HG02763 (cell line): ENCODE measurements around the gene FOXO6.

Experiments used
- ATAC-seq: cut with Tn5 transposase; IDR thresholded peaks from one replicate; pipeline ENCODE4 v1.9.1; 2021; ENCODE audit warnings: mild to moderate bottlenecking, moderate library complexity; ENCODE audit not compliant: unreplicated experiment

The FOXO6 gene

DNA sequence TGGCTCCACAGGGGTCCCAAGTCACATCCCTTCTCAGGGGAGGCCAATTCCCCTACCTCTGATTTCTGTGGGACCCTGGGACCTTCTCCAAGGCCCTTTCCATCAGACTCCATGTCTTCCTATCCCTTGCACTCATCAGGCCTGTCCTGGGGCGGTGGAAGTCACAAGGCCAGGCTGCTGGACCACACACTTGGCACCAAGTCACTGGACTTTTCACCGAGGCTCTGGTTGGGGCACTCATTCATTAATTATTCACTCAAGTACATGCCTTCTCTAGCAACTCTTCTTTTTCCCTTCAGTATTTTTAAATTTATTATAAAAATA, 11.2 kb upstream of the FOXO6 start:
- no peak for ATAC-seq

DNA sequence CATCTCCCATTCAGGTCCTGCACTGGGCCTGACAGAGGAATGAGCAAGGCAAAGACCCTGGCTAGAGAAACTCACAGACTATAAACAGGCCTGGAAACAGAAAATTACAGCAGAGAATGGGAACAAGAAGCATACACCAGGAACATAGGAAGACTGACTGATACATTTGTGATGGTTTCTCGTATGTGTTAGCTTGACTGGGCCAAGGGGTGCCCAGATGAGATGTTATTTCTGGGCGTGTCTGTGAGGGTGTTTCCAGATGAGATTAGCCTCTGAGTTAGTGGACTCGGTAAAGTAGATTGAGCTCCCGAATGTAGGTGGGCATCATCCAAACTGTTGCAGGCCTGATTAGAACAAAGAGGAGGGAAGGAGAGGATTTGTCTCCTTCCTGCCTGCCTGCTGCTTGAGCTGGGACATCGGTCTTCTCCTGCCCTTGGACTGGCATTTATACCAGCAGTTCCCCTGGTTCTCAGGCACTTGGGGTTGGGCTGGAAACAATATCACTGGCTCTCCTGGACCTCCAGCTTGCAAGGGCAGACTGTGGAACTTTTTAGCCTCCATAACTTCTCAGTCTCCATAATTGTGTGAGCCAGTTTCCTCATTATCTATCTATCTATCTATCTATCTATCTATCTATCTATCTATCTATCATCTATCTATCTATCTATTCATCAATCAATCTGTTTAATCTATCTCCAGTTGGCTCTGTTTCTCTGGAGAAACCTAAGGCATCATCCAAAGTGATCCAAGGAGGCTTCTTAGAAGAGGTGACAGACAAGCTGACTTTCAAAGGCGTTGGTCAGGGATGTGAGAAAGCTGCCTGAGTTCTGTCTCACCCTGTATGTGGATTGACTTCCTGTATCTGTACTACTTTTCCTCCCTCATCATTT, 9.7 kb upstream of the FOXO6 start:
- no peak for ATAC-seq

DNA sequence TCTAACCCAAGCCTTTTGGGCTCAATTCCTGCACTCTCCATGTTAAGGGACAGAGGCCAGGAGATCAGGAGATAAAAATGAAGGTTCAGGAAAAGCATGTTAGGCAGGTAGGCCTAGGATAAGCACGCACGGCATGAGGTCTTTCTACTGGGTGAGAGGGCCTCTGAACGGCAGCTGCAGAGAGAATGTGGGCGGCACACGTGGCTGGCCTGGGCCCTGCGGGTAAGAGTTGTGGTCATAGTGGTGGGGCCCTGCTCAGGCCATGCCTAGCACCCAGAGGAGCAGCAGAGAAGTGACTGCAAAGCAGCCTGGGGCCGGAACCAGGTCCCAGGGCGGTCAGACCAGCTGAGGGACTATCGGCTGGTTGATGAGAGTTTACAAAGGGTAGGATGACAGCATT, 7.5 kb upstream of the FOXO6 start:
- no peak for ATAC-seq

DNA sequence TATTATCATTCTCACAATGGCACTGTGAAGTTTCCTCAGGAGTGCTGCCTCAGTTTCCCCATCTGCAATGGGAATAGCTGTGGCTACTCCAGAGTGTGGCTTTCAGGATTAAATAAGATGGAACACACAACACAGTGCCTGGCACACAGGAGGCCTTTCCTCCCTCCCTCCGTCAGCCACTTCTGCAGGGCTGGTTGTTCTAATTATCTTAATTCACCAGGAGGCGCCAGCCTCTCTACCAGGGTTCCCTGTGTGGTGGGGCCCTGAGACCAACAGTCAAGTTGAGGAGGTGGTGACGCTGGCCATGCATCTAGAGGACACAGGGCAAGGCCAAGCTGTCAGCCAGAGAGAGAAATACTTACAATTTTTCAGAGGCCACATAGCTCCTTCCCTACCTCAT, 6.3 kb upstream of the FOXO6 start:
- no peak for ATAC-seq

DNA sequence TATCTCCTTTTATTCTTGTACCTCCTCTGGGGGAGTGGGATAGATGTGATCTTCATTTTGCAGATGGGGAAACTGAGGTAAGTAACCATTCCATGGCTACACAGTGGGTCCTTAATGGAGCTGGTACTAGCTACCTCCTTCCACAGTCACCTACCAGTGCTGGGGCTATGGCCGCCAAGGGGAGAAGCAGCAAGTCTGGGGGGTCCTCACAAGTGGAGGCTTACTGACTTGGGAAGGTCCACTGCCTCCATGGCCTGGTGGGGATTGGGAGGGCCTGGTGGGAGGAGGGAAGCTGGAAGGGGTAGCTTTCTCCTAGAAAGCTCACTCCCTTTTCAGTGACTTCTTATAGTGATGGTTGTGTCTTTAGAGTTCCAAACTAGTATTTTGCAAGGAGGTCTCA, 5.9 kb upstream of the FOXO6 start:
- no peak for ATAC-seq

DNA sequence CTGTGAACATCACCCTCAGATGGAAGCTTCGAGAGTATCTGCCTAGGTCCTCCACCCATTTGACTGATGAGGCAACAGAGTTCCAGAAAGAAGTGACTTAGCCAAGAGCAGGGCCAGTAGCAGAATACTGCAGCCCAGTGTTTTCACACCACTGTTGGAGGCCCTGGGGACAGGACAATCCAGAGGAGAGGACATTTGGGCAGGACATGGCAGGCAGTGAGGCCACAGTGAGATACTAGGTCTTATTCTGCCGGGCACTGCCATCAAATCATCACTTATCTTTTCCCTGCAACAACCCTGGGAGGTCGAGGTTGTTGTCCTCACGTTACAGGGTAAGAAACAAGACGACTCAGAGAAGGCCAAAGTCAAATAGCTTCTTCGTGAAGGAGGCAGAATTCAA, 5.5 kb upstream of the FOXO6 start:
- no peak for ATAC-seq

DNA sequence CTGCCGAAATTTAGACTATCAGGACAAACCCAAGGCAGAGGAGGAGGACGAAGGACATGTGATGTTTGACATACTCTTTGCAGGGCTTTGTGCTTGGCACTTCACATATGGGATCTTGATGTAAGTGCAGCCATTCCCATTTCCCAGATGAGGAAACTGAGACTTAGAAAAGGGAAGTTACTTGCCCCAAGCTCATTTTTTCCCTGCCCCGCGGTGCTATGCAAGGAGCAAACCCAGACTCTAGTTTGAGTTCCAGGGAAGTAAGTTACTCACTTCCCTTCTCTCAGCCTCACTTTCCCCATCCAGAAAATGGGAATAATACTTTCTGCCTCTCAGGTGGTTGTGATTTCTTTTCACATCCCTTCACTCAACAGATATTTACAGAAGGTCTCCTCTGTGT, 4.5 kb upstream of the FOXO6 start:
- ATAC-seq, result no peak

DNA sequence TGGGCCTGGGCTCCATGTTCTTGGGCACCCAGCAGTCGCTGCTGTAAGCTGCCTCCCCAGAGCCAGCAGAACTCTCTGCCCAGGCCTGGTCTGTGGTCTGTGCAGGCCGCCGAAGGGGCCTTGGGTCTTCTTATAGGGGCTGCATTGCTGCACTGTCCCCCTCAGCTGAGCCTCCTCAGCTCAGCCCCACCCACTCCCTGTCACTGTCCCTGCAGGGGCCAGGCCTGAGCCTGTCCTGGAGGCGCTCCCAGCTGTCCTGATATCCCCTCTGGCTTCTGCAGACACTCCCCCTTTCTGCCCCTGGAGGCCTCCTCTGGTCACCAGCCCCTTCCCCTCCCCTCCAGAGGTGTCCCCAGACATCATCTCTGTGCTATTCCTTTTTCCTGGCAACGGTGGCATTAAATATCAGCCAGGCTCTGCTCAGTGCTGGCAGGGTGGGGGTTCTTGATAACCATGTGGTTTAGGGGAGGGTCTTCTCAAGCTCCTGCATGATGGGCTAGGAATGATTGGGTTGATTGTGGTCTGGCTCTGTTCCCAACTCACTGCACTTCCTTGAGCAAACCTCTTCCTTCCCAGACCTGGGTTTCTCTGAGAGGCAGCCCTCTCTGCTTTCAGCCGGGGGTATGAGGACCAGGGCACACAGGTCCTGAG, 3.7 kb upstream of the FOXO6 start:
- no peak for ATAC-seq

DNA sequence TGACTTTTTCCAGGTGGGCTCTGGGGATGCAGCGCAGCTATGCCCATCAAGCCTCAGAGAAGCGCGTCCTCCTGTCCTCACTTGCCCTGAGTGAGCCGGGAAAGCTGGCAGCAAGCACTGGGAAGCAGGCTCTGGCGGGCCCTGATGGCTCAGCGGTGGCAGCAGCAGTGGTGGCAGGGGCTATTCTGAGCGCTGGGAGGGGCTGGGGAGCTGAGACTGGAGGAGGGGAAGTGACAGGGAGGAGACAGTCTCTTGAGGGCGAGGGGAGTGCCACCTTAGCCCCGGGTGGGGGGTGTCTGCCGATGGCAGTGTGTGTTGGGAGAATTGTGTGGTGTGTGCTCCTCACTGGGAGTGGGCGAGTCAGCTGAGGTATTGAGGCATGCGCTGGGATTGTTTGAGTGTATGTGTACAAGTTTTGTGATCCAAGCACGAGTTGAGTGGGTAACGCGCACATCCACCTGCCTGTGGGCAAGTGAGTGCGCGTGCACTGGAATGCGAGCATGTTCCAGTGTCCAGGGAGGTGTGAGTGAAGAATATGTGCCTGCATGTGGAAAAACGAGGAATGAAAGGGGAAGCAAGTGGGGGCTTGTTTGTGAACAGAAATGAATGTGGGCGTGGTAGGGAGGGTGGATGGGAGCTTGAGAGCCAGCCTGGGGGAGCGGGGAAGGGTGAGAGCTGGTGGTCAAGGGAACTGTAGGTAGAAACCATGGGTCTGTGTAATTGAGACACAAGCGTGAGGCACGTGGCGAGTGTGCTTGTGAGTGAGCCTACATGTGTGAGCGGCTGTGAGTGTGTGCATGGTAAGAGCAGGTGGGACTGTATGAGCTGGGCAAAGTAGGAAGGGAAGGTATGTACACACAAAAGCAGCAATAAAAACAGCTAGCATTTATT, 2.9 kb upstream of the FOXO6 start:
- ATAC-seq, result no peak

DNA sequence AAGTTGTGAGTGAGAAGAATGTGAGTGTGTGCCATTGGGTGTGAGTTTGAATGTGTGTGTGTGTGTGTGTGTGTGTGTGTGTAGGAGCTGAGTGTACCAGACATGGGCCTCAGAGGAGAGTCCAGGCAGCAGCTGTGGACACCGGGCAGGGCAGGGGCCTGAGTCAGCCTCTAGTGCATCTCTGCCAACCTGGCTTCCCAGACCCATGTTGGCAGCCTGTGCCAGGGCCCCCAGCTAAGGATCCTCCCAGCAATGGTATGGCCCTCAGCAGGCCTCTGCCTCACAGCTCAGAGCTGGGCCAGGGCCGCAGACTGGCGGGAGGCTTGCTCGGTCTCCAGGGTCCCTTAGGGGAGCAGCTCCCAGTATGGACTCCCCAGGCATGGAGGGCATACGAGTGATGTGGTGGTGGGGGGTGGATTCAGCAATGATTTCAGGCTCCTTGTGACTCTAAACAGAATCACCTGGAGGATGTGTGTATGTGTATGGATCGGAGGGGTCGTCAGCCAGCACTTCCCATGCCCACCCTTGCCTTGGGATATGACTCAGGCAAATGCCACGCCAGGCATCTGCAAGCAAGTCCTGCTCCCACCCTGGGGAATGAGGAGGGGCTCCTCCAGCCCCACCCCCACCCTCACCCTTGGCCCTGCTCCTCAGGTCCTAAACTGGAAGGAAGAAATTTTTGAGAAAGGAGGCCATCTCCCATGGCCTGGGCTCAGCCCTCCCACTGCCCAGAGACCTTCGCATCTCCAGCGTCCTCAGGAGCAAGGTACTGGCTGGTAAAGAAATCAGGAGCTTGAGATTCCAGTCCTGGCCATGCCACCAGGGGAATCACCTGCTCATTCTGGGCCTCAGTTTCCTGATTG, 1.8 kb upstream of the FOXO6 start:
- ATAC-seq, result no peak

DNA sequence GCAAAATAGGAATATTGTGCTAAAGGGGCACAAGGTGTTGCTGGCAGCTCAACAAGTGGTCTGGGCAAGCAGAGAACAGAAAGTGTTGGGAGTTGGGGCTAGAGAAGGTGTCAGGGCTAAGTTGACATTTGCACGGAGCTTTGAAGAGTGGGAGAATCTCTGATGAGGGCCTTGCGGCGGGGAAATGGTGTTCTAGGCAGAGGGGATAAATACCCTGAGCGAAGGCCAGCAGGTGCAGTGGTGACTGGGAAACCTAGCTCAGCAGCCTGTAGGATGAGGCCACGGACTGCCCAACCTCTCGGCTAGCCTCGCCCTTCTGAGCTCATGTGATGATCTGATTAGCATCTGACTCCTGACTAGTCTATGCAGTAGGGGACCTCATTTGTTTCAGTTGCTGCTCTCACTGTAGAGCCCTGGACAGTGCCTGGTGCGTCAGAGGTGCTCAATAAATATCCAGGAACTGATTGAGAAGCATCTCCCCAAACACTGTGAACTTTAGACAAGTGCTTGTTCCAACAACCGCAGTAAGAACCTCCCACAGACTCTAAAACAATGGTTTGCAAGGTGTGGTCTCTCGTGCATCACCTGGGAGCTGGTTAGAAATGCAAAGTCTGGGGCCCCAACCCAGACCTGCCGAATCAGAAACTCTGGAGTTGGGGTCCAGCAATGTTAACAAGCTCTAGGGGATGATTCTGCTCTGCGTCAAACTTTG, 1.0 kb upstream of the FOXO6 start:
- no peak for ATAC-seq

DNA sequence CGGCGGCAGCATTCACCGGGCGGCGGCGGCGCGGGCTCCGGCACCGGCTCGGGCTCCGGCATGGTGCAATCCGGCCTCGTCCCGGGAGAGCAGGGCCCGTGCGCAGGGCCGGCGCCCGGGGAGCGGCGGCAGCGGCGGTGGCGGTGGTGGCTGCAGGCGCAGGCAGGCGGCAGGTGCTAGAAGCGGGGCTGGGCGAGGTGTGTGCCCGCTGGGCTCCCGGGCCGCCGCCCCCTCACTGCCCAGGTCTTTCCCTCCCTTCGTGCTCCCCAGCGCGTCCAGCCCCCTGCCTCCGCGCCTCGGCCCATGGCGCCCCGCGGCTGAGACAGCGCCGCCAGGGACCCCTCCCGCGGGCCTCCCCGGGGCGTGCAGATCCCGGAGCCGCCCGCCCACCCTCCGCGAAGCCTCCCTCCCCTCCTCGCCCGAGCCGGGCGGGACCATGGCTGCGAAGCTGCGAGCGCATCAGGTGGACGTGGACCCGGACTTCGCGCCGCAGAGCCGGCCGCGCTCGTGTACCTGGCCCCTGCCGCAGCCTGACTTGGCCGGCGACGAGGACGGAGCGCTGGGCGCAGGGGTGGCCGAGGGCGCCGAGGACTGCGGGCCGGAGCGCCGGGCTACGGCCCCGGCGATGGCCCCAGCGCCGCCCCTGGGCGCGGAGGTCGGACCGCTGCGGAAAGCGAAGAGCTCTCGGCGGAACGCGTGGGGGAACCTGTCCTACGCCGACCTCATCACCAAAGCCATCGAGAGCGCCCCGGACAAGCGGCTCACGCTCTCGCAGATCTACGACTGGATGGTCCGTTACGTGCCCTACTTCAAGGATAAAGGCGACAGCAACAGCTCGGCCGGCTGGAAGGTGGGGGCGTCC, 492 bp downstream of the FOXO6 start:
- peak; percentile 3 for ATAC-seq

DNA sequence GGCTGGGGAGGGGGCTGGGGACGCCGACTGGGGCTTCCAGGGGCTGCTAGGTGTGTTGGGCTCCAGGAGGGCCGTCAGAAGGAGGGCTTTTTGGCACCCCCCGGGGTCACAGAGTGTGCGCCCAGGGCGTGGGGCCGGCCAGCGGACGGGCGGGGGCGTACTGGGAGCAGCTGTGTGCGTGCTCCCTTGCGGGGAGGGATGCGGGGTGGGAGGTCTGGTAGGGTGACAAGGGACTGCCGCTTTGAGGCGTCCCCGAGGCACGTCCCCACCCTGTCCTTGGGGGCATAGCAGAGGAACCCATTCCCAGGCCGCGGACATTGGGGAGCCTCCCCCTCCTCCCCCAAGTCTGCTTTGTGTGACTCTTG, 1.1 kb downstream of the FOXO6 start:
- ATAC-seq, result no peak

DNA sequence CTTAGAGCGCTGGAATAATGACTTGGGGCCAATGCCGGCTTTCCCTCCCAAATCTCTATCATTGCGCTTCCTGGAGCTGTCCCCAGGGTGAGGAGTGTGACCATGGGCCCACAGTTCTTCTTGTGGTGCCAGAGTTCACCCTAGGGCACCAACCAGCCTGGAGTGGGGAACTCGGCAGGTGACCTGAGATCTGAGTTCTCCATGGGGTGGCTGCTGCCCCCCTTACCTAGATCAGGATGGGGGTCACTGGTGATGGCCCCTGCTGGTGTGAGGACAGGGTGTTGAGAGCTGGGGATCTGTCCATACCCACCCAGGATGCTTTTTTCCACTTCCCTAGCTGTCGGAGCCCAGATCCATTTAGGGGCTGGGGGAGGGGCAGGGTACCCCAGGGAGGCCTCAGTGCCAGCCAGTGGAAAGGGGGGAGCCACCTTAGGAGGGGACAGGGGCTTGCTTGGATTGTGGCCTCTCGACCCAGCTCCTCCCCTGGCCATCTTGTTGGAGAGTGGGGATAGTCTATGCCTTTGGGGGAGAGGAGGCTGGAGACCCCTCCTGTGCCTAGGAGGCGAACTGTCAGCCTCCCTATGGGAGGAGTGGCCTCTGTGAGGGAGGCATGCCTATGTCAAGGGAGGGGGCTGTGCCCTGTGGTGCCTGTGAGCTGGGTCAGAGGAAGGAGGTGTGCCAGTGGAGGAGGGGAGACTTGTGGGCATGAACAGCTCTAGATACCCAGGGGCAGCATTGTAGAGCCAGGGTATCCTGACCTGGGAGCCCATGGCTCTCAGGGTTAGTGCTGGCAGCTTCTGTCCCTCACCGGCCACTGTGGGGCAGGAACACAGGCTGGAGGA, 1.7 kb downstream of the FOXO6 start:
- no peak for ATAC-seq

DNA sequence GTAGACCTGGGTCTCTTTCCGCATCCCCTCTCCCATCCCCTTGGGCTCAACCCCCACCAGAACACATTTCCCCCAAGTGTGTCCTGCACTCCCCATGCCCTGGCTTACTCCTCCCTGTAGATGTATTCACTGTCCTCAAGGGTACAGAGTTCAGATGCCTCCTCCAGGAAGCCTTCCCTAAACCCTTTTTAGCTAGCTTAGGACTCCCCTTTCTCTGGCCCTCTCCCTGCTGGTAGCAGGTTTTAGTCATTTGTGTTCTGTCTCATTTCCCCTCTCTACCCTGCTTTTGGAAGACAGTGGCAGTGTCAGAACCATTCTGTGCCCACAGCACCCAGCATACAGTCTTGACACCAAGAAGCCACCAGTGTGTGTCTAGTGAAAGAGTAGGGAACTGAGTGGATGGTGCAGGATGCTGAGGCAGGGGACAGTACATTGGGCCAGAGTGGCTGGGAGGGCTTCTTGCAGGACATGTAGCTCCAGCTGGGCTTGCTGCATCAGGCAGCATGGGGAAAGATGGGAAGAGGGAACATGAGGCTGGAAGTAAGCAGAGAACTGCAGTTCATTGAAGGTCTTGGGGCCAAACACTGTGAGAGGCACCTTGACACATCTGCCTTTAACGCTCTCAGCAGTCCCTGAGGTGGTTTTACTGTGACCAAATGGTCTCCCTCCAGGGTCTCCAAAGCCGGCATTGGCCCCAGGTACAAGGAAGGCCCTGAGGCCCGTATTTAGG, 2.5 kb downstream of the FOXO6 start:
- ATAC-seq, result no peak

DNA sequence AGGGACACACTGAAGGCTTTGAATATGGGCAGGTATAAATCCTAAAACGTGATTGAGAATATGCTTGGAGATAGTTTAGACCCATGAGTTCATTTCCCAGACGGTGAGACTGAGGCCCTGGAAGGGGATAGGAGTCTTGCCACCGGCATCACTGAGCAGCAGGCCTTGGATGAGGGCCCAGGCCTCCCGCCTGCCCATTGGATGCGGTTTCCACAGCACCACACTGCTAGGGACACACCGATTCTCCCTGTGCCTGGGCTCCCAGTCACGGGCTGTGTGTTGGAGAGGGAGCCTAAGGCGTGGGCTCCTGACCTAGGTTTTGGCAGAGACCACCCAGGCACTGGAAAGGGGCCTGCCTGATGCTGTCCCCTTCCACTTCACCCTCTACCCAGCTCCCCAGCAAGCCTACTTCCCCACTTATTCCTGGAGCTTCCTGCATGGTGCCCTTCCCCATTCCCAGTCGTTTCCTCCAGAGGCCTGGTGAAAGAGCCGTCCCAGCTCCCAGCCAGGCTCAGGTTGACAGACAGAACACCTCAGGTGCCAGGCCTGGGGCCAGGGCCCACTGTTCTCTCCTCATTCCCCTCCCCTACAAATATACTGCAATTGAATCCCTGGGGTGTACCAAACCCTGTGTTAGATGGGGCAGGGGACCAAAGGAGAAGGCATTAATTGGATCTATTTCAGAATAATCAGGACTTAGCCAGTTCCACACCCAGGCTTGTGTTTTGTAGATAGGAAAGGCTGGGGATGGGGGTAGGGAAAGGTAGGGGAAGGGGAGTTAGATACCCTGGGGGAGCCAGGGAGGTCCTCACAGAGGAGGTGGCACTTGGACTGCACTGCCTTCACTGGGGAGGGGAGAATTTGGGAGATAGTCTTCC, 3.4 kb downstream of the FOXO6 start:
- no peak for ATAC-seq

DNA sequence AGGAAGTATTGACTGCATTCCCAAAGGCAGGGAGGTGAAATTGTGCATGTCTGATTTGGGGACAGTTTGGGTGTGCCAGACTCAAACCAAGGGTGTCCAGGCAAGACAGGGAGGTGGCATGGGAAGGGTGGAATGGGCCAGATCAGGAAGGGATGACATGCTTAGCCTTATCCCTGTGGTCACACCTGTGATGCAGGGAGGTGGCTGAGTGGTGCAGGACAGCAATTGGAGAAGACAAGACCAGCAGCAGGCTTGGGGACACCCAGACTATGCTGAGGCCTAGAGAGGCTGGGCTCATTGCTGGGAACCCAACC, 4.0 kb downstream of the FOXO6 start:
- no peak for ATAC-seq
